ENCODE data around the gene TTF2. TPM values are rescaled to one million over a fixed set of nuclear protein-coding genes. Genes with fewer than 3 reads are reported as not detected.

The TTF2 gene
- total RNA-seq, 1 experiment from 2014 or later: 46.6 TPM

DNA sequence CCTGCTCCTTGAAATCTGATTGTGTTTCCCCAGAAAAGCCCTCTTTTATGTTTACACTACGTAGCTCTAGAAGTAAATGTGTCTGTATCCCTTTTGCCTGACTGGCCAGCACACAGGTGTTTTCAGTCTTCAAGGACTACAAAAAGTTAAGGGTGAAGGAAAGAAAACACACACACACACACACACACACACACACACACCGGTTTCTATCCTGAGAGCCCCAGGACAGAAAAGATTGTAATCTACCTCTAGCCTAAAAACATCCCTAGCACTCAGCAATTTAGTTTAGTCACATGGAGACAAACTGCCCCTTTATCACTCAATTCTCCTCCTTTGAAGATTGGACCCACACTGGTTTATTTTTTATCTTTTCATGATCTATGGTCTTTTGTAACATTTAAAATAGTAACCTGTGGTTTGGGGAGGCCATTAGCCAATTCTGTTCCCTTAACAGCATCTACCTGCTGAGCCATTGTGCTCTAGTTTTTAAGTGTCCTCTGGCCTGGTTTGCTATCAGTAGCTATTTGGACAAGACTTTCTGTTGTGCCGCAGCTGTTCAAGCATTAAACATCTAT lies 77.2 kb downstream of the TTF2 start:
- Mint-ChIP-seq H3K9me3 (ENCODE audit: low read depth, unreplicated experiment) (no peaks in the 10 kb centered on the region), H3K4me3 (ENCODE audit: low read depth, unreplicated experiment) (no peak overlapping the region), H3K36me3 (ENCODE audit: insufficient read depth, unreplicated experiment) (no peaks in the 10 kb centered on the region), H3K27me3 (ENCODE audit: unreplicated experiment) (no peaks in the 10 kb centered on the region), H3K27ac (ENCODE audit: unreplicated experiment) (no peak overlapping the region), H3K4me1 (ENCODE audit: low read depth, unreplicated experiment) (no peaks in the 10 kb centered on the region)
- intact Hi-C loops (cut with micrococcal nuclease; ENCODE audit: unreplicated experiment): no loop called here
- DNase-seq: no peak
- no TSS peak for BruUV-seq (replicated peaks)
- CTCF ChIA-PET: no interaction called here
- TF ChIP-seq, protein P1, sequence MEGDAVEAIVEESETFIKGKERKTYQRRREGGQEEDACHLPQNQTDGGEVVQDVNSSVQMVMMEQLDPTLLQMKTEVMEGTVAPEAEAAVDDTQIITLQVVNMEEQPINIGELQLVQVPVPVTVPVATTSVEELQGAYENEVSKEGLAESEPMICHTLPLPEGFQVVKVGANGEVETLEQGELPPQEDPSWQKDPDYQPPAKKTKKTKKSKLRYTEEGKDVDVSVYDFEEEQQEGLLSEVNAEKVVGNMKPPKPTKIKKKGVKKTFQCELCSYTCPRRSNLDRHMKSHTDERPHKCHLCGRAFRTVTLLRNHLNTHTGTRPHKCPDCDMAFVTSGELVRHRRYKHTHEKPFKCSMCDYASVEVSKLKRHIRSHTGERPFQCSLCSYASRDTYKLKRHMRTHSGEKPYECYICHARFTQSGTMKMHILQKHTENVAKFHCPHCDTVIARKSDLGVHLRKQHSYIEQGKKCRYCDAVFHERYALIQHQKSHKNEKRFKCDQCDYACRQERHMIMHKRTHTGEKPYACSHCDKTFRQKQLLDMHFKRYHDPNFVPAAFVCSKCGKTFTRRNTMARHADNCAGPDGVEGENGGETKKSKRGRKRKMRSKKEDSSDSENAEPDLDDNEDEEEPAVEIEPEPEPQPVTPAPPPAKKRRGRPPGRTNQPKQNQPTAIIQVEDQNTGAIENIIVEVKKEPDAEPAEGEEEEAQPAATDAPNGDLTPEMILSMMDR (IDR thresholded peaks at IDR 0.05; ENCODE audit: unreplicated experiment): no peak

DNA sequence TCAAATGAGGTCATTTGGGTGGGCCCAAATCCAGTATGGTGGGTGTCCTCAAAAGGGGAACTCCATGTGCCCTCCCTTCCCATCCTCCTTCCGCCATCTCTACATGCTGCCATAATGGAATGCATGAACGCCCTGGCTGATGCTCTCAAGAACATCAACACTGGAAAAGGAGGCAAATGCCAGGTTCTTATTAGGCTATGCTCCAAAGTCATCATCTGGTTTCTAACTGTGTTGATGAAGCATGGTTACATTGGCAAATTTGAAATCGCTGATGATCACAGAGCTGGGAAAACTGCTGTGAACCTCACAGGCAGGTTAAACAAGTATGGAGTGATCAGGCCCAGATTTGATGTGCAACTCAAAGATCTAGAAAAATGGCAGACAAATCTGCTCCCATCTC lies 78.0 kb downstream of the TTF2 start:
- Mint-ChIP-seq H3K36me3 (ENCODE audit: insufficient read depth, unreplicated experiment) (no peaks in the 10 kb centered on the region), H3K27ac (ENCODE audit: unreplicated experiment) (no peak overlapping the region), H3K4me1 (ENCODE audit: low read depth, unreplicated experiment) (no peaks in the 10 kb centered on the region), H3K9me3 (ENCODE audit: low read depth, unreplicated experiment) (no peaks in the 10 kb centered on the region), H3K27me3 (ENCODE audit: unreplicated experiment) (no peaks in the 10 kb centered on the region), H3K4me3 (ENCODE audit: low read depth, unreplicated experiment) (no peak overlapping the region)
- DNase-seq: no peak
- BruUV-seq (replicated peaks): no TSS peak
- intact Hi-C loops (cut with micrococcal nuclease; ENCODE audit: unreplicated experiment): no loop called here
- TF ChIP-seq, protein P1 (IDR thresholded peaks at IDR 0.05; ENCODE audit: unreplicated experiment): no peak
- CTCF ChIA-PET: no interaction called here

DNA sequence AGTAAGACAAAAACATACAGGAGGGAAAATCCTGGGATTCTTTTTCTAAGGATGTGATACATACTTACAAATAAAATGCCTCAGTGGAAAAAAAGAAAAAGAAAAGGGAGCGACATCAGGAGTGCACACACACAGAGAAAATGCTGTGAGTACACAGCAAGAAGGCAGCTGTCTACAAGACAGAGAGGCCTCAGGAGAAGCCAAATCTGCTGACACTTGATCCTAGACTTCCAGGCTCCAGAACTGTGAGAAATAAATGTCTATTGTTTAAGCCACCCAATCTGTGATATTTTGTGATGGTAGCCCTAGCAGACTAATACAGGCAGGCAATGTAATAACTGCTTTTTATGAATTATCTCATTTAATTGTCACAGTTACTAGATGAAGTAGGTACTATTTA lies 78.4 kb downstream of the TTF2 start:
- intact Hi-C loops (cut with micrococcal nuclease; ENCODE audit: unreplicated experiment): no loop called here
- DNase-seq: no peak
- CTCF ChIA-PET: no interaction called here
- Mint-ChIP-seq H3K36me3 (ENCODE audit: insufficient read depth, unreplicated experiment) (no peaks in the 10 kb centered on the region), H3K4me3 (ENCODE audit: low read depth, unreplicated experiment) (no peak overlapping the region), H3K27ac (ENCODE audit: unreplicated experiment) (no peak overlapping the region), H3K27me3 (ENCODE audit: unreplicated experiment) (no peaks in the 10 kb centered on the region), H3K9me3 (ENCODE audit: low read depth, unreplicated experiment) (no peaks in the 10 kb centered on the region), H3K4me1 (ENCODE audit: low read depth, unreplicated experiment) (no peaks in the 10 kb centered on the region)
- TF ChIP-seq, protein P1 (IDR thresholded peaks at IDR 0.05; ENCODE audit: unreplicated experiment): no peak
- no TSS peak for BruUV-seq (replicated peaks)

DNA sequence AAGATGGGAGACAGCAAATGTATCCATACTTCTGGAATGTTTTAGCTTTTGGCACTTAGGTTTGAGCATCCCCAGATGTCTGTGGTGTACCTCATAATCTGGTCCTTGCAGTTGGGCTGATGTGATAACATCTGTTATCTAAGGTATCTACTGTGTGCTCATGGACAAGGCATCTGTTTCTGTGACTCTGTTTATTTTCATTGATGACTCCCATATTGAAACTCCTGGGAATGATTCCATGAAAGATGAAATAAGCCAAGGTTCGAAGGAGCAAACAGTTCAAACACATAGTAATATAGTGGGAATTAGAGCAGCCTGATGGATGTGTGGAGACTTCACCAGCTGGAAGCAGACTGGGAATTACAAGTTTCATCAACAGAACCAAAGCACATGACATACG lies 82.1 kb downstream of the TTF2 start:
- no TSS peak for BruUV-seq (replicated peaks)
- TF ChIP-seq, protein P1 (IDR thresholded peaks at IDR 0.05; ENCODE audit: unreplicated experiment): no peak
- H3K4me1 Mint-ChIP-seq (ENCODE audit: low read depth, unreplicated experiment): peaks cover 15% of the 10 kb centered on the region
- no peaks in the 10 kb centered on the region for H3K27me3 Mint-ChIP-seq (ENCODE audit: unreplicated experiment)
- DNase-seq: no peak
- intact Hi-C loops (cut with micrococcal nuclease; ENCODE audit: unreplicated experiment): loop anchor here (10.0 kb wide), 1 partner anchor 63 kb away; no protein-coding TSS in a partner anchor
- peaks cover 7% of the 10 kb centered on the region for H3K36me3 Mint-ChIP-seq (ENCODE audit: insufficient read depth, unreplicated experiment)
- CTCF ChIA-PET: interaction anchor here (2.0 kb wide), 1 partner anchor 13 kb away, joined by 6 read pairs; no protein-coding TSS in a partner anchor
- no peak overlapping the region for H3K4me3 Mint-ChIP-seq (ENCODE audit: low read depth, unreplicated experiment)
- H3K9me3 Mint-ChIP-seq (ENCODE audit: low read depth, unreplicated experiment): no peaks in the 10 kb centered on the region
- no peak overlapping the region for H3K27ac Mint-ChIP-seq (ENCODE audit: unreplicated experiment)

All from Calu3 (cell line).